BLaER1 treated with 17β-estradiol and CSF1 and Interleukin-3, amounts not matched to agents 10 nM and 100 nM (cell line): ENCODE results near the gene FOXO4.
"Not testable (repeated sequence)": the region's sequence is repeated elsewhere in the genome, so short reads cannot be mapped to it uniquely, and the experiment has no call there.

ENCODE experiments used
- H3K27ac ChIP-seq, 11 experiments: shearing (Covaris generic); formaldehyde crosslinking; 2 replicates each; pipeline ENCODE4 v1.8.1; 2022
- H3K27me3 ChIP-seq, 11 experiments: shearing (Covaris generic); formaldehyde crosslinking; 2 replicates each; pipeline ENCODE4 v1.8.1; 2022
- H3K36me3 ChIP-seq, 11 experiments: shearing (Covaris generic); formaldehyde crosslinking; 2 replicates each; pipeline ENCODE4 v1.8.1; 2022
- H3K4me1 ChIP-seq, 10 experiments: shearing (Covaris generic); formaldehyde crosslinking; 2 replicates each; pipeline ENCODE4 v1.8.1; 2022
- H3K4me2 ChIP-seq, 11 experiments: shearing (Covaris generic); formaldehyde crosslinking; 2 replicates each; pipeline ENCODE4 v1.8.1; 2022
- H3K4me3 ChIP-seq, 10 experiments: shearing (Covaris generic); formaldehyde crosslinking; 2 replicates each; pipeline ENCODE4 v1.8.1; 2022
- H3K9ac ChIP-seq, 11 experiments: shearing (Covaris generic); formaldehyde crosslinking; 2 replicates each; pipeline ENCODE4 v1.8.1; 2022
- H3K9me3 ChIP-seq, 11 experiments: shearing (Covaris generic); formaldehyde crosslinking; replicated peaks in 1 of 11; 2 replicates each; pipeline ENCODE4 v1.8.1; 2022
- H4K20me1 ChIP-seq, 11 experiments: shearing (Covaris generic); formaldehyde crosslinking; 2 replicates each; pipeline ENCODE4 v1.8.1; 2022
- Cebpa-rat ChIP-seq, 11 experiments: shearing (Covaris generic); IDR thresholded peaks; 2 replicates each; pipeline ENCODE4 v1.8.1; 2022

FOXO4 gene, protein sequence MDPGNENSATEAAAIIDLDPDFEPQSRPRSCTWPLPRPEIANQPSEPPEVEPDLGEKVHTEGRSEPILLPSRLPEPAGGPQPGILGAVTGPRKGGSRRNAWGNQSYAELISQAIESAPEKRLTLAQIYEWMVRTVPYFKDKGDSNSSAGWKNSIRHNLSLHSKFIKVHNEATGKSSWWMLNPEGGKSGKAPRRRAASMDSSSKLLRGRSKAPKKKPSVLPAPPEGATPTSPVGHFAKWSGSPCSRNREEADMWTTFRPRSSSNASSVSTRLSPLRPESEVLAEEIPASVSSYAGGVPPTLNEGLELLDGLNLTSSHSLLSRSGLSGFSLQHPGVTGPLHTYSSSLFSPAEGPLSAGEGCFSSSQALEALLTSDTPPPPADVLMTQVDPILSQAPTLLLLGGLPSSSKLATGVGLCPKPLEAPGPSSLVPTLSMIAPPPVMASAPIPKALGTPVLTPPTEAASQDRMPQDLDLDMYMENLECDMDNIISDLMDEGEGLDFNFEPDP

GRCh38 chrX:71095555-71095980 lies at the start of gene FOXO4:
FOXO4 (plus strand) TSS chrX:71095851; CDS start chrX:71096529, 678 bp downstream.
- Histone ChIP-seq H4K20me1 (peaks cover 0 to 16% (median 0%) of the 10 kb centered on the region in 11 experiments; a peak in 6 of 22 replicates), H3K4me3 (peak within 1 kb of the TSS; percentile 58 to 75 (median 64)), H3K9ac (peak within 1 kb of the TSS; percentile 63 to 80 (median 76)), H3K36me3 (no peaks in the 10 kb centered on the region), H3K4me2 (peak within 1 kb of the TSS; percentile 82 to 94 (median 88)), H3K9me3 (no peaks in the 10 kb centered on the region), H3K27ac (peak within 1 kb of the TSS in 10 of 11 experiments; percentile 36 to 71 (median 63); a peak in 17 of 22 replicates), H3K4me1 (peaks cover 16 to 44% (median 26%) of the 10 kb centered on the region in 10 experiments), H3K27me3 (peaks cover 79 to 98% (median 90%) of the 10 kb centered on the region in 11 experiments)
- TF ChIP-seq Cebpa-rat (IDR thresholded peaks at IDR 0.05): no peak

DNA sequence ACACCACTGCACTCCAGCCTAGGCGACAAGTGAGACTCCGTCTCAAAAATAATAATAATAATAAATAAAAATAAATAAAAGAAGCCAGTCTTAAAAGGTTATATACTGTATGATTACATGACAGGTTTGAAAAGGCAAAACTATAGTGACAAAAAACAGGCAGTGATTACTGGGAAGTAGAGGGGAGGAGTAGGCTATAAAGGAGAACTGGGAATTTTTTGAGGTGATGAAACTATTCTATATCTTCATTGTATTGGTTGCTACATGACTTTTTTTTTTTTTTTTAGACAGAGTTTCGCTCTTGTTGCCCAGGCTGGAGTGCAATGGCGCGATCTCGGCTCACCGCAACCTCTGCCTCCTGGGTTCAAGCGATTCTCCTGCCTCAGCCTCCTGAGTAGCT lies 47.8 kb upstream of the FOXO4 start:
- H3K9ac ChIP-seq, H3K27ac ChIP-seq, H3K4me3 ChIP-seq, H3K4me2 ChIP-seq, H4K20me1 ChIP-seq, H3K9me3 ChIP-seq, H3K36me3 ChIP-seq: not testable (repeated sequence)
- peaks cover 25 to 64% (median 51%) of the 10 kb centered on the region in 11 experiments for H3K27me3 ChIP-seq
- peaks cover 0 to 11% (median 3%) of the 10 kb centered on the region in 10 experiments; a peak in 7 of 20 replicates for H3K4me1 ChIP-seq

DNA sequence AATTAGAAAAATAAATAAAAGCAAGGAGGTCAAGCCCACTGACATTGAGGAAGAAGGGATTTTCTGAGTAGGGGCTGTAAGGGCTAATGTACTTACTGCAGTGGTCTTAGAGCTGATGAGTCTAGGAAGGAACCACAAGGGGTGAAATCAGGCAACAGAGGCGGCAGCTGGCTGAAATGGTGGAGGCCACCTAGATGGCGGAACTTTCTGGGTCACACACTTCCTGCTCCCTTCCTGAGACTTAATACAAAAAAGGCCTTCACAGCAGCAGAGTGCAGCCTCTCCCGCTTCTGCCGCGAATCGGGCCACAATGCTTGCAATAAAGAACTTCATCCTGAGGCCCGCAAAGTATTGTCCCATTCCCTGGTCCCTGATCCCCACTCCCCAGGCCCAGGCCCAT lies 42.9 kb upstream of the FOXO4 start:
- Histone ChIP-seq H3K4me2 (no peak overlapping the region), H3K9me3 (peaks cover 0 to 13% (median 6%) of the 10 kb centered on the region in 11 experiments; a peak in 8 of 22 replicates), H3K27ac (no peak overlapping the region), H3K27me3 (peaks cover 12 to 64% (median 50%) of the 10 kb centered on the region in 11 experiments; a peak in 21 of 22 replicates), H3K4me3 (no peak overlapping the region), H4K20me1 (peaks cover 0 to 8% (median 0%) of the 10 kb centered on the region in 11 experiments; a peak in 3 of 22 replicates), H3K9ac (no peak overlapping the region), H3K4me1 (peaks cover 16 to 40% (median 22%) of the 10 kb centered on the region in 10 experiments), H3K36me3 (peaks cover 9 to 27% (median 17%) of the 10 kb centered on the region in 11 experiments; a peak in 17 of 22 replicates)
- TF ChIP-seq Cebpa-rat (IDR thresholded peaks at IDR 0.05): no peak

GRCh38 chrX:71053217-71053621 lies 42.4 kb upstream of the FOXO4 start:
- Histone ChIP-seq H3K9me3 (peaks cover 0 to 13% (median 6%) of the 10 kb centered on the region in 11 experiments; a peak in 8 of 22 replicates), H3K4me3 (no peak overlapping the region), H3K36me3 (peaks cover 9 to 27% (median 17%) of the 10 kb centered on the region in 11 experiments; a peak in 17 of 22 replicates), H3K4me2 (no peak overlapping the region), H3K27me3 (peaks cover 12 to 69% (median 54%) of the 10 kb centered on the region in 11 experiments), H3K27ac (no peak overlapping the region), H3K4me1 (peaks cover 21 to 45% (median 27%) of the 10 kb centered on the region in 10 experiments), H4K20me1 (peaks cover 0 to 12% (median 0%) of the 10 kb centered on the region in 11 experiments; a peak in 3 of 22 replicates), H3K9ac (no peak overlapping the region)
- no peak for TF ChIP-seq Cebpa-rat (IDR thresholded peaks at IDR 0.05)

DNA sequence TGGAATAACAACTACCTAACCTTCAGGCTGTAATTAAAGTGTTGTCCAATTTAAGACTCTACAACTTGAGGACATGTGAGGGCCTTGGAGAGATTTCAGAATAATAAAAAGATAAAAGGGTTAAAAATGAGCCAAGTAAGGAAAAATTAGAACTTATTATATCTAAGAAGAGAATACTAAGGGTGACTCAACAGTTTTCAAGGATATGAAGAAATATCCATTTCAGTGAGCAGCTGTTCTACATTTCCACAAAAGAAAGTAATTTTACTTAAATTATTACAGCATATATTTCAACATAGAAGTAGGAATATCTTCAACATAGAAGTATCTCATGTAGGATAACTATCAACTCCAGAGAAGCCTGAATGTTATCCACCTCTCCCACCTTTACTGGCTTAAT lies 38.8 kb upstream of the FOXO4 start:
- peak overlapping the region; percentile 24 to 84 (median 65); a peak in 18 of 22 replicates for H3K4me2 ChIP-seq
- H3K4me3 ChIP-seq: no peak overlapping the region
- peaks cover 35 to 89% (median 78%) of the 10 kb centered on the region in 11 experiments for H3K27me3 ChIP-seq
- peaks cover 33 to 62% (median 45%) of the 10 kb centered on the region in 10 experiments for H3K4me1 ChIP-seq
- peak overlapping the region in 10 of 11 experiments; percentile 25 to 75 (median 66); a peak in 18 of 22 replicates for H3K27ac ChIP-seq
- no peak for TF ChIP-seq Cebpa-rat (IDR thresholded peaks at IDR 0.05)
- H3K36me3 ChIP-seq: peaks cover 21 to 41% (median 35%) of the 10 kb centered on the region in 11 experiments
- H3K9me3 ChIP-seq: peaks cover 0 to 13% (median 6%) of the 10 kb centered on the region in 11 experiments; a peak in 8 of 22 replicates
- H4K20me1 ChIP-seq: peaks cover 0 to 34% (median 3%) of the 10 kb centered on the region in 11 experiments; a peak in 6 of 22 replicates
- peak overlapping the region in 2 of 11 experiments; percentile 13 to 59; a peak in 3 of 22 replicates for H3K9ac ChIP-seq

DNA sequence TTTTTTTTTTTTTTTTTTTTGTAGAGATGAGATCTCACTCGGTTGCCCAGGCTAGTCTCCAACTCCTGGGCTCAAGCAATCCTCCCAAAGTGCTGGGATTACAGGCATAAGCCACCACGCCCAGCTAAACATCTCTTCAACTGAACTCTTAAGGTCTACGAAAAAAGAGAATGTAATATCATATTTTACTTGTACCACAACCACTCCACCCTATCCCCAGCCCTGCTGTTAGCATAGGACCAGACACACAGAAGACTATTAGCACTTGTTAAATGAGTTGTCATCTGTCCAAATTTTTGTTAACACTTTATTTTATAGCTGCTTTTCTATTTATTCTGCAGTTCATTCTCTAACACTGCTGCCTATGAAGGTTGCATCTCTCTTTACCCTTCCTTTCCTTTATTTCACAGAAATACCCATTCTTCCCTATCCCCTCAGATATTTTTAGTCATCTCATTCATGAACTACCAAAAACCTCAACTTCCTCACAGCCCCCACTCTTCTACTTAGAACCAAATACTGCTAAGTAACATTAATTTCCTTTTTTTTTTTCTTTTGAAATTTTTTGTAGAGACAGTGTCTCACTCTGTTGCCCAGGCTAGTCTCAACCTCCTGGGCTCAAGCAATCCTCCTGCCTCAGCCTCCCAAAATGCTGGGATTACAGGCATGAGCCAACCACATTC lies 37.7 kb upstream of the FOXO4 start:
- peak overlapping the region in 5 of 11 experiments; percentile 12 to 59 (median 36); a peak in 6 of 22 replicates for H3K9ac ChIP-seq
- H3K4me2 ChIP-seq: peak overlapping the region; percentile 12 to 84 (median 65); a peak in 21 of 22 replicates
- H3K9me3 ChIP-seq: peaks cover 0 to 9% (median 5%) of the 10 kb centered on the region in 11 experiments; a peak in 8 of 22 replicates
- H3K27me3 ChIP-seq: peaks cover 38 to 93% (median 83%) of the 10 kb centered on the region in 11 experiments
- peaks cover 33 to 62% (median 45%) of the 10 kb centered on the region in 10 experiments for H3K4me1 ChIP-seq
- peak overlapping the region in 10 of 11 experiments; percentile 7 to 75 (median 66); a peak in 18 of 22 replicates for H3K27ac ChIP-seq
- H3K36me3 ChIP-seq: peaks cover 19 to 47% (median 39%) of the 10 kb centered on the region in 11 experiments
- TF ChIP-seq Cebpa-rat (IDR thresholded peaks at IDR 0.05): no peak
- H4K20me1 ChIP-seq: peaks cover 0 to 38% (median 4%) of the 10 kb centered on the region in 11 experiments; a peak in 8 of 22 replicates
- peak overlapping the region in 1 of 10 experiments; percentile 15; a peak in 1 of 20 replicates for H3K4me3 ChIP-seq

DNA sequence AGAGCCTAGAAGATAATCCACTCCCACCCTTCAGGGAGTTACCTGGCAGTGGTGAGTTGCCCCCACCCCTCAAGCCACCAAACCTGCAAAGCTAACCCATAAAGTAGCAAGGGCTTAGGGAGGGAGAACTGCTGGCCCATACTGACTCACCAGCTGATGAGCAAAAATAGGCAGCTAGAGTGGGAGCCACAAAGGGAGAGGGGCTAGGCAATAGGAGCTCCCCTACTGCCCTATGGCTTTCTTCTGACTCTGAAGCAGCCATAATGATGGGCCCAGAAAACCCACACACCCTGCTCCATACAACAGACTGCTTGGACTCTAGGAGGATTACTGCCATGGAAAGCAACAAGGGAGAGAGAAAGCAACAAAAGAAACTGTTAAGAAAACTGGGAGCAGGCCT lies 35.5 kb upstream of the FOXO4 start:
- peaks cover 44 to 92% (median 83%) of the 10 kb centered on the region in 11 experiments for H3K27me3 ChIP-seq
- peak overlapping the region in 5 of 11 experiments; percentile 59 to 84 (median 73); a peak in 9 of 22 replicates for H3K4me2 ChIP-seq
- H3K9me3 ChIP-seq: no peaks in the 10 kb centered on the region
- no peak for TF ChIP-seq Cebpa-rat (IDR thresholded peaks at IDR 0.05)
- peaks cover 0 to 41% (median 8%) of the 10 kb centered on the region in 11 experiments; a peak in 9 of 22 replicates for H4K20me1 ChIP-seq
- peaks cover 33 to 60% (median 45%) of the 10 kb centered on the region in 10 experiments for H3K4me1 ChIP-seq
- H3K9ac ChIP-seq: no peak overlapping the region; a peak in 1 of 22 replicates
- H3K27ac ChIP-seq: peak overlapping the region in 4 of 11 experiments; percentile 12 to 50 (median 24); a peak in 4 of 22 replicates
- H3K36me3 ChIP-seq: peaks cover 6 to 35% (median 31%) of the 10 kb centered on the region in 11 experiments; a peak in 21 of 22 replicates
- no peak overlapping the region for H3K4me3 ChIP-seq

DNA sequence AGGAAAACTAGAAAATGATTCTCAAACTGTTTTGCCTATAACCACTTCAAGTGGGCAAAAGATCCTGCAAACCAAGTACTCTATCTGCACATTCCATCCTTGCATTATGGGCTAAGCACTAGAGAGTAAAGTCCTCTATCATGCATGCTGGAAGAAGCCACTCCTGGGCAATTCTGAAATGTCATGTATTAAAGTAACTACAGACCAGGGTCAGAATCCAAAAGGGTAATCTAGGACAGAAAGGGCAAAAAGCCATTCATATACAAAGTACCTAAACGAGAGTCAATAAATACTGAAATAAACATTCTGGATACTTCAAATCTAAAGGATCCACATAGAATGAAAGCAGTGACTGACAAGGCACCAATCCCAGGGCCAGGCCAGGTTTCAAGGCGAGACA lies 28.6 kb upstream of the FOXO4 start:
- no peak for TF ChIP-seq Cebpa-rat (IDR thresholded peaks at IDR 0.05)
- Histone ChIP-seq H3K27me3 (peaks cover 20 to 60% (median 45%) of the 10 kb centered on the region in 11 experiments; a peak in 21 of 22 replicates), H3K4me2 (peak overlapping the region; percentile 47 to 85 (median 74)), H4K20me1 (peaks cover 0 to 12% (median 7%) of the 10 kb centered on the region in 11 experiments; a peak in 9 of 22 replicates), H3K4me1 (peaks cover 0 to 13% (median 11%) of the 10 kb centered on the region in 10 experiments; a peak in 9 of 20 replicates), H3K36me3 (peaks cover under 1 to 20% (median 8%) of the 10 kb centered on the region in 11 experiments; a peak in 17 of 22 replicates), H3K27ac (peak overlapping the region; percentile 57 to 90 (median 82); a peak in 21 of 22 replicates), H3K9me3 (no peaks in the 10 kb centered on the region), H3K9ac (peak overlapping the region; percentile 68 to 85 (median 82)), H3K4me3 (peak overlapping the region; percentile 61 to 75 (median 74))
